Activated CD4-positive, alpha-beta T cell treated with anti-CD3 and anti-CD28 coated beads, Interleukin-2, Interleukin-6, amounts not matched to agents 100 ng/mL and 50 ng/mL, durations not matched to agents 16 hours and 8 hours (primary cell): ENCODE data around the gene GFOD1.
A peak's percentile ranks its signal among the peaks of the same experiment; 100 is the strongest.

ENCODE experiments used
- DNase-seq: peaks from one replicate; pipeline ENCODE4 v3.0.0-alpha.2; 2020

The GFOD1 gene

GRCh38 chr6:13487122-13488014 is at the start of gene GFOD1:
Gene GFOD1, minus strand, starts transcription at chr6:13487600. Its CDS starts 710 bp downstream, at chr6:13486890.
- DNase-seq = peak; percentile 89

DNA sequence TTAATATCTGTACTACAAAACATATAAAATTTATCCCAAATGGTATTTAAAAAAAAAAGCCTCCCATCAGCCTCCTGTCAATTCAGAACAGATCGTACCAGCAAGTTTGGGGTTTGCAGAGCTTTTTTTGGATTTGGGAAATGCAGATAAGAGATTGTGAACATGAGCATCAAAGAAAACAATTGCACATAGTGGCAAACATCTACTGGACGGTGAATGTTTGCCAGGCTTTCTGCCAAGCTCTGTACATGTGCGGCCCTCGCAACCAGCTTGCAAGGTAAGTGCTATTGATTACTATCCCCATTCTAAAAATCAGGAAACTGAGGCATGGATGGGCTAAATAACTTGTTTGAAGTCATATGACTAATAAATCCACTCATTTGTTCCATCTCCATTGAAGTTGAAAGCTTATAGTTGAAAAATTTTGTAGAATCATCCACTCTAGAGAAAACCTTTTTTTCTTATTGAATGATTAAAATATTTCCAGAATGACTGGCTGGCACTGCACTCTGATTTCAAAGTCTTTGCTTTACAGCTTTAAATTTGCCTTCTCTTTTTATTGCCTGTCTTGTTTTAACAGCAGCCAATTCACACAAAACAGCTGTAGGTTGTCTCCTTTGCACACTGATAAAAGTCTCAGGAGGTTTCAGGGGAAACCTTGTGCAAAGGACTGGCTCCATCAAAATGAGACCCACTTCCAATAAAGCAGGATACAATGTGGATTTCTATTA is 49.6 kb upstream of the GFOD1 start:
- no peak for DNase-seq

DNA sequence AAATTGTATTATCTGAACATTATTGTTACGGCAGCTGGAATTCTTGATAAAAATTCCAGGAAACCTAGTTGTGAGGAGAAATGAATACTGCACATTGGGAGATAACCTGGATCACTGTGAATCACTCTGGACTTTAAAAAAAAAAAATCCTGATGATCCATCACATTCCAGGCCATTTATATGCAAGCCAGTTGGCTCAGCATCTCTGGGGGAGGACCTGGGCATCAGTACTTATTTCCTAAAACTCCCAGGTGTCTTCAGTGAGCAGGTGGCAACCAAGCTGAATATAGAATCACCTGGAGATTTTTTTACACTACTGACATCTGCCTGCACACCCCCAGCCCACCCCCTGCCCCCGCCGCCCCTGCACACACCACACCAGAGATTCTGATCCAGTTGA is 47.9 kb upstream of the GFOD1 start:
- DNase-seq = no peak

DNA sequence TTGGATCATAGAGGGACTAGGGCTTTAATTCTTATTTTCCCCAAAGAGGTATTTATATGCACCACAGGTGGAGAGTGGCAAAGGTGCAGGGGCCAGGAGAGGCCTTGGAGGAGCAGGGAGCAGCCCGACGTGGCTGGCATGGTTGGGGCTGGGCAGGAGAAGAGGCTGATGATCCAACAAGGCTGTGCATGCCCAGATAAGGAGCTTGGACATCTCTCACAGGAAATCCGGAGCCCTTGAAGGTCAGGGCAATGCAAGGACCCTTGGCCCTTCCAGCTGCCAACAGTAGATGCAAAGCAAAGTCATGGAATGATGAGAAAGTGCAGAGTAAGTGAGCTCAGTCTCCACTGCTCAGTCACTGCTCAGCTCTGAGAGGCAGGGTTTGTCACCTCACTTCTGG is 47.1 kb upstream of the GFOD1 start:
- DNase-seq = no peak

DNA sequence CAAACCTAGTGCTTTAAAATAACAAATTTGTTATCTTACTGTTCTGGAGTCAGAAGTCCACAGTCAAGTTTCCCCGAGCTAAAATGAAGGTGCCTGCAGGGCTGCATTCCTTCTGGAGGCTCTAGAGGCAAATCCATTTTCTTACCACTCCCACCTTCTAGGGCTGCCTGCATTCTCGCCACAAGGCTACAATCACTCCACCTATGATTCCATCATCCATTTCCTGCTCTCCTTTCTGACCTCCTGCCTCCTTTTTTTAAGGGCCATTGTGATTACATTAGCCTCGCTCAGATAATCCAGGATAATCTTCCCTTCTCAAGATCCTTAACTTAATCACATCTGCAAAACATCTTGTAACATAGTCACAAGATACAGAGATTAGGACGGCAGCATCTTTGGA is 44.6 kb upstream of the GFOD1 start:
- DNase-seq = no peak

GRCh38 chr6:13528777-13529343 is 41.5 kb upstream of the GFOD1 start:
- DNase-seq = no peak

GRCh38 chr6:13528232-13528631 is 40.8 kb upstream of the GFOD1 start:
- no peak for DNase-seq

GRCh38 chr6:13527671-13528056 is 40.3 kb upstream of the GFOD1 start:
- DNase-seq = no peak

GRCh38 chr6:13526727-13527670 is 39.6 kb upstream of the GFOD1 start:
- no peak for DNase-seq

GRCh38 chr6:13526357-13526726 is 38.9 kb upstream of the GFOD1 start:
- no peak for DNase-seq

DNA sequence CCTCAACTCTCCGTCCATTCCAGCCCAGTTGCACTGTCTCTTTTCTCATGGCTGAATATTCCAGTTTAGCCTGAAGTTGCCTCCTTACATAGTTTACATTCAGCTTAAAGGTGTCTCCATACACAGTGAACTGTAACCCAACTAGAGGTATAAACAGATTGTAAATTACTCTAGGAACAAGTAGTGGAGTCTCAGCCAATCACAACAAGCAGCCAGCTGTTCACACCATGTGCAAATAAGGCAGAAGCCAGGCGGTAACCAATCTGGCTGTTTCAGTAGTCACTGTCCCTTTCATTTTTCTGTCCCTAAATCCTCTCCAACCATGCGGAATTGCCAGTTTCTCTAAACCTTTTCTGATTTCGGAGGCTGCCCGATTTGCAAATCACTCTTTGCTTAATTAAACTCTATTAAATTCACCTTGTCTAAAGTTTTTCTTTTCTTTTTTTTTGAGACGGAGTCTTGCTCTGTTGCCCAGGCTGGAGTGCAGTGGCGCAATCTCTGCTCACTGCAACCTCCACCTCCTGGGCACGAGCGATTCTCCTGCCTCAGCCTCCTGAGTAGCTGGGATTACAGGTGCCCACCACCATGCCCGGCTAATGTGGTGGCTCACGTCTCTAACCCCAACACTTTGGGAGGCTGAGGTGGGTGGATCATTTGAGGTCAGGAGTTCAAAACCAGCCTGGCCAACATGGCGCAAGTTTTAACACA is 37.6 kb upstream of the GFOD1 start:
- no peak for DNase-seq

GRCh38 chr6:13523826-13524622 is 36.6 kb upstream of the GFOD1 start:
- DNase-seq = no peak

- DNase-seq = no peak
These were observed 35.3 kb upstream of the GFOD1 start for GRCh38 chr6:13522656-13523055.

DNA sequence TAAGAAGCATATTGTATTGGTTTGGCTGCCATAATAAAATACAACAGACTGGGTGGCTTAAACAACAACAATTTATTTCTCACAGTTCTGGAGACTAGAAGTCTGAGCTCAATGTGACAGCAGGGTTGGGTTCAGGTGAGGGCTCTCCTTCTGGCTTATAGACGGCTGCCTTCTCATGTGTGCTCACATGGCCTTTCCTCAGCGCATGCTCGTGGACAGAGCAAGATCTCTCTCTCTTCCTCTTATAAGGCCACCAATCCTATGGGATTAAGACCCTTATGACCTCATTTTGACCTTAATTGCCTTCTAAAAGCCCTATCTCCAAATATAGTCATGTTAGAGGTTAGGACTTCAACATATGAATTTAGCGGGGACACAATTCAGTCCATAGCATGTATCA is 32.4 kb upstream of the GFOD1 start:
- no peak for DNase-seq

DNA sequence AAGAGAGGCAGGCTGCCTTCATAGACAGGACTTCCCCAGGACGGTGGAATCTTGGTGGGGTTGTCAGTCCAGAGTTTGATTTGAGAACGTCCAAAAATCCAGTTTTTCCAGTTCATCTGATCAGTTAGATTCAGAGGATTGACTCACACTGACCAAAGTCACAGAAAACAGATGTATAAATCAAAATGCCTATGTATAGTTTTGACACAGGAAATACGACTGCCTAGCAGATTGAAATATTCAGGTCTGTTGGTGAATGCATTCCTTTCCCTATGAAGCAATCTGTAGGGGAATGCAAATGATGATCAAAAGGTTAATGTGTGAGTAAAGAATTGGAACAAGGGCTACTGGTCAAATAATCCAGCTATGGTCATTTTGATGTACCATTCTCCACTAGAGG is 29.7 kb upstream of the GFOD1 start:
- DNase-seq = no peak

GRCh38 chr6:13515912-13516311 is 28.5 kb upstream of the GFOD1 start:
- no peak for DNase-seq

- DNase-seq = no peak
These were observed 26.5 kb upstream of the GFOD1 start for GRCh38 chr6:13513626-13514502.

DNA sequence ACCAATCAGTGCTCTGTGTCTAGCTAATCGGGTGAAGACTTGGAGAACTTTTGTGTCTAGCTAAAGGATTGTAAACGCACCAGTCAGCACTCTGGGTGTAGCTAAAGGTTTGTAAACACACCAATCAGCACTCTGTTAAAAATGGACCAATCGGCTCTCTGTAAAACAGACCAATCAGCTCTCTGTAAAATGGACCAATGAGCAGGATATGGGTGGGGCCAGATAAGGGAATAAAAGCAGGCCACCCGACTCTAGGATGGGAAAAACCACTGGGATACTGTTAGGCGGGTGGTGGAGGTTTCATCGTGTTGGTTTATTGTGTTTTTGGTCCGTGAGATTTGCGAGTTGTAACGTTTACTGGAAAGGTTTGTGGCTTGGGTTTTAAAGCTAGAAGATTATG is 25.5 kb upstream of the GFOD1 start:
- DNase-seq = no peak

DNA sequence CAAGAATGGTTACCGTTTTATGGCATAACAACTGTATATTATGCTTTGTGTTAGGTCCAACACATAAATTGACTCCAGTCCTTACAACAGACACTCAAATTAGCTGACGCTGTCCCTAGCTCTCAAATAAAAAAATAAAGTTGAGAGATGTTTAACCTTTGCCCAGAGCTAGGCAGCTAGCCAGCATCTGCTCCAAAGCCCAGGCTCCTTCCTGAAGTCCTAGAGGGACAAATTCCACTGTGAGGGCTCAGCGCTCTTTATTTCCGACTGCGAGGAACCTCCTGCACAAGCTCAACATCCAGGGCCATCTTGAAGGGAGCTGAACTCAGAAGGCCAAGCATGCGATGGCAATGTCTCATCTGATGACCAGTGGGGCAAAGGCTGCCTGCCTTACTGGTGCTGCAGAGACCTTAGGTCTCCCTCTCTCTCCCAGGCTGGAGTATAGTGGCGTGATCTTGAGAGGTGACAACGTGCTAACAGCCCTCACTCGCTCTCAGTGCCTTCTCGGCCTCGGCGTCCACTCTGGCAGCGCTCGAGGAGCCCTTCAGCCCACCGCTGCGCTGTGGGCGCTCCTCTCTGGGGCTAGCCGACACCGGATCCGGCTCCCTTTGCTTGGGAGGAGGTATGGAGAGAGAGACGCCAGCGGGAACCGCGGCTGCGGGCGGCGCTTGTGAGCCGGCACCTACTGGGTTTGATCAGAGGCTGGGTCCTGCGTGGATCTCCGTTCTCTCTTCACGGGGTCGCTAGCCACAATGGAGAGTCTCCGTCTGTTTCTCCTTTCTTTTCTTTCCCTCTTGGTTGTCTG is 24.7 kb upstream of the GFOD1 start:
- no peak for DNase-seq
